ENCODE measurements around the gene DOC2B. TPM values are rescaled to one million over a fixed set of nuclear protein-coding genes. Genes with fewer than 3 reads are reported as not detected.

DOC2B gene
- polyA plus RNA-seq, 1 donor from 2014 or later: 4.8 TPM

- H3K27ac ChIP-seq (ENCODE audit: low read length): no peak overlapping the region
- H3K79me2 ChIP-seq (replicated peaks; ENCODE audit: insufficient read depth, low read length): no peaks in the 10 kb centered on the region
- H3K4me3 ChIP-seq (ENCODE audit: low read length): no peak overlapping the region
- no peaks in the 10 kb centered on the region for H3F3A ChIP-seq (ENCODE audit: insufficient read depth, low read length, poor library complexity, severe bottlenecking)
- no peak overlapping the region for H3K9ac ChIP-seq (ENCODE audit: low read length)
- H3K27me3 ChIP-seq (ENCODE audit: insufficient read depth, low read depth, low read length): no peaks in the 10 kb centered on the region
- no peaks in the 10 kb centered on the region for H4K20me1 ChIP-seq (ENCODE audit: insufficient read depth)
- no peak for TF ChIP-seq MXI1 (conservative IDR thresholded peaks at IDR 0.05; ENCODE audit: poor library complexity, severe bottlenecking)
- no peaks in the 10 kb centered on the region for H3K36me3 ChIP-seq (ENCODE audit: insufficient read depth, low read length)
- H3K9me3 ChIP-seq (ENCODE audit: low read length): no peaks in the 10 kb centered on the region
- H3K4me2 ChIP-seq (ENCODE audit: low read length): no peak overlapping the region
- no peaks in the 10 kb centered on the region for H3K9me2 ChIP-seq (ENCODE audit: insufficient read depth, low read length)
- H2AFZ ChIP-seq (ENCODE audit: low read depth, low read length): no peak overlapping the region
Observed at GRCh38 chr17:155576-155975, 25.9 kb downstream of the DOC2B start.

DNA sequence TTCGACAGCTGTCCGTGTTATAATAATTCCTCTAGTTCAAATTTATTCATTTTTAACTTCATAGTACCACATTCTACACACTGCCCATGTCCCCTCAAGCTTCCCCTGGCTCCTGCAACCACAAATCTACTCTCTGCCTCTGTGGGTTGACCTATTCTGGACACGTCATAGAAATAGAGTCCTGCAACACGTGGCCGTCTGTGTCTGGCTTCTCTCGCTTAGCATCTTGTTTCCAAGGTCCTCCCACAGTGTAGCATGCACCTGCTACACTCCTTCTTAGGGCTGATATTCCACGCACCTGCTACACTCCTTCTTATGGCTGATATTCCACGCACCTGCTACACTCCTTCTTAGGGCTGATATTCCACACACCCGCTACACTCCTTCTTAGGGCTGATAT lies 27.6 kb downstream of the DOC2B start:
- Histone ChIP-seq H3K4me2 (ENCODE audit: low read length) (no peak overlapping the region), H4K20me1 (ENCODE audit: insufficient read depth) (no peaks in the 10 kb centered on the region), H3K9me2 (ENCODE audit: insufficient read depth, low read length) (no peaks in the 10 kb centered on the region), H3K79me2 (replicated peaks; ENCODE audit: insufficient read depth, low read length) (no peaks in the 10 kb centered on the region), H3K9ac (ENCODE audit: low read length) (no peak overlapping the region), H2AFZ (ENCODE audit: low read depth, low read length) (no peak overlapping the region), H3K27ac (ENCODE audit: low read length) (no peak overlapping the region), H3K27me3 (ENCODE audit: insufficient read depth, low read depth, low read length) (no peaks in the 10 kb centered on the region), H3K36me3 (ENCODE audit: insufficient read depth, low read length) (no peaks in the 10 kb centered on the region), H3K4me3 (ENCODE audit: low read length) (no peak overlapping the region), H3K9me3 (ENCODE audit: low read length) (no peaks in the 10 kb centered on the region), H3F3A (ENCODE audit: insufficient read depth, low read length, poor library complexity, severe bottlenecking) (no peaks in the 10 kb centered on the region)
- TF ChIP-seq SMC3 (conservative IDR thresholded peaks at IDR 0.05; ENCODE audit: poor library complexity): no peak
- no peak for TF ChIP-seq TAF1 (IDR thresholded peaks at IDR 0.05; ENCODE audit: low read depth)

GRCh38 chr17:152860-153420 lies 28.5 kb downstream of the DOC2B start:
- Histone ChIP-seq H3K36me3 (ENCODE audit: insufficient read depth, low read length) (no peaks in the 10 kb centered on the region), H2AFZ (ENCODE audit: low read depth, low read length) (no peak overlapping the region)
- no peak for TF ChIP-seq EP300 (conservative IDR thresholded peaks at IDR 0.05; ENCODE audit: poor library complexity, severe bottlenecking)
- TF ChIP-seq SMC3 (conservative IDR thresholded peaks at IDR 0.05; ENCODE audit: poor library complexity): no peak
- TF ChIP-seq, protein P1, sequence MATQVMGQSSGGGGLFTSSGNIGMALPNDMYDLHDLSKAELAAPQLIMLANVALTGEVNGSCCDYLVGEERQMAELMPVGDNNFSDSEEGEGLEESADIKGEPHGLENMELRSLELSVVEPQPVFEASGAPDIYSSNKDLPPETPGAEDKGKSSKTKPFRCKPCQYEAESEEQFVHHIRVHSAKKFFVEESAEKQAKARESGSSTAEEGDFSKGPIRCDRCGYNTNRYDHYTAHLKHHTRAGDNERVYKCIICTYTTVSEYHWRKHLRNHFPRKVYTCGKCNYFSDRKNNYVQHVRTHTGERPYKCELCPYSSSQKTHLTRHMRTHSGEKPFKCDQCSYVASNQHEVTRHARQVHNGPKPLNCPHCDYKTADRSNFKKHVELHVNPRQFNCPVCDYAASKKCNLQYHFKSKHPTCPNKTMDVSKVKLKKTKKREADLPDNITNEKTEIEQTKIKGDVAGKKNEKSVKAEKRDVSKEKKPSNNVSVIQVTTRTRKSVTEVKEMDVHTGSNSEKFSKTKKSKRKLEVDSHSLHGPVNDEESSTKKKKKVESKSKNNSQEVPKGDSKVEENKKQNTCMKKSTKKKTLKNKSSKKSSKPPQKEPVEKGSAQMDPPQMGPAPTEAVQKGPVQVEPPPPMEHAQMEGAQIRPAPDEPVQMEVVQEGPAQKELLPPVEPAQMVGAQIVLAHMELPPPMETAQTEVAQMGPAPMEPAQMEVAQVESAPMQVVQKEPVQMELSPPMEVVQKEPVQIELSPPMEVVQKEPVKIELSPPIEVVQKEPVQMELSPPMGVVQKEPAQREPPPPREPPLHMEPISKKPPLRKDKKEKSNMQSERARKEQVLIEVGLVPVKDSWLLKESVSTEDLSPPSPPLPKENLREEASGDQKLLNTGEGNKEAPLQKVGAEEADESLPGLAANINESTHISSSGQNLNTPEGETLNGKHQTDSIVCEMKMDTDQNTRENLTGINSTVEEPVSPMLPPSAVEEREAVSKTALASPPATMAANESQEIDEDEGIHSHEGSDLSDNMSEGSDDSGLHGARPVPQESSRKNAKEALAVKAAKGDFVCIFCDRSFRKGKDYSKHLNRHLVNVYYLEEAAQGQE (IDR thresholded peaks at IDR 0.05; ENCODE audit: borderline replicate concordance): no peak
- TF ChIP-seq, protein P2, sequence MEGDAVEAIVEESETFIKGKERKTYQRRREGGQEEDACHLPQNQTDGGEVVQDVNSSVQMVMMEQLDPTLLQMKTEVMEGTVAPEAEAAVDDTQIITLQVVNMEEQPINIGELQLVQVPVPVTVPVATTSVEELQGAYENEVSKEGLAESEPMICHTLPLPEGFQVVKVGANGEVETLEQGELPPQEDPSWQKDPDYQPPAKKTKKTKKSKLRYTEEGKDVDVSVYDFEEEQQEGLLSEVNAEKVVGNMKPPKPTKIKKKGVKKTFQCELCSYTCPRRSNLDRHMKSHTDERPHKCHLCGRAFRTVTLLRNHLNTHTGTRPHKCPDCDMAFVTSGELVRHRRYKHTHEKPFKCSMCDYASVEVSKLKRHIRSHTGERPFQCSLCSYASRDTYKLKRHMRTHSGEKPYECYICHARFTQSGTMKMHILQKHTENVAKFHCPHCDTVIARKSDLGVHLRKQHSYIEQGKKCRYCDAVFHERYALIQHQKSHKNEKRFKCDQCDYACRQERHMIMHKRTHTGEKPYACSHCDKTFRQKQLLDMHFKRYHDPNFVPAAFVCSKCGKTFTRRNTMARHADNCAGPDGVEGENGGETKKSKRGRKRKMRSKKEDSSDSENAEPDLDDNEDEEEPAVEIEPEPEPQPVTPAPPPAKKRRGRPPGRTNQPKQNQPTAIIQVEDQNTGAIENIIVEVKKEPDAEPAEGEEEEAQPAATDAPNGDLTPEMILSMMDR (IDR thresholded peaks at IDR 0.05; ENCODE audit: poor library complexity, severe bottlenecking): no peak
- TF ChIP-seq RAD21 (conservative IDR thresholded peaks at IDR 0.05): no peak
- TF ChIP-seq MXI1 (conservative IDR thresholded peaks at IDR 0.05; ENCODE audit: poor library complexity, severe bottlenecking): no peak
- TF ChIP-seq POLR2AphosphoS5 (IDR thresholded peaks at IDR 0.05): no peak
- TF ChIP-seq TAF1 (IDR thresholded peaks at IDR 0.05; ENCODE audit: low read depth): no peak
- no peak for TF ChIP-seq EZH2 (IDR thresholded peaks at IDR 0.05; ENCODE audit: borderline replicate concordance, insufficient read depth, low read length, poor library complexity, severe bottlenecking)

More at GRCh38 chr17:152860-153420, 28.5 kb downstream of the DOC2B start:
- Histone ChIP-seq H3K9ac (ENCODE audit: low read length) (no peak overlapping the region), H3K9me2 (ENCODE audit: insufficient read depth, low read length) (no peaks in the 10 kb centered on the region), H3K79me2 (replicated peaks; ENCODE audit: insufficient read depth, low read length) (no peaks in the 10 kb centered on the region), H3F3A (ENCODE audit: insufficient read depth, low read length, poor library complexity, severe bottlenecking) (no peaks in the 10 kb centered on the region), H3K9me3 (ENCODE audit: low read length) (no peaks in the 10 kb centered on the region), H3K27me3 (ENCODE audit: insufficient read depth, low read depth, low read length) (no peaks in the 10 kb centered on the region), H3K4me3 (ENCODE audit: low read length) (no peak overlapping the region), H3K27ac (ENCODE audit: low read length) (no peak overlapping the region), H3K4me2 (ENCODE audit: low read length) (no peak overlapping the region), H4K20me1 (ENCODE audit: insufficient read depth) (no peaks in the 10 kb centered on the region)

Measured in neural cell (in vitro differentiated cells).